GM19328 (cell line): Measurements from ENCODE around the gene NDUFB11.
"Not testable (repeated sequence)": the region's sequence is repeated elsewhere in the genome, so short reads cannot be mapped to it uniquely, and the experiment has no call there.

Experiments
- ATAC-seq: cut with Tn5 transposase; IDR thresholded peaks from one replicate; pipeline ENCODE4 v1.9.1; 2021; ENCODE audit warnings: mild to moderate bottlenecking, moderate library complexity; ENCODE audit not compliant: unreplicated experiment

Gene NDUFB11

GRCh38 chrX:47146936-47147859 is 2.7 kb upstream of the NDUFB11 start:
- ATAC-seq = no peak

DNA sequence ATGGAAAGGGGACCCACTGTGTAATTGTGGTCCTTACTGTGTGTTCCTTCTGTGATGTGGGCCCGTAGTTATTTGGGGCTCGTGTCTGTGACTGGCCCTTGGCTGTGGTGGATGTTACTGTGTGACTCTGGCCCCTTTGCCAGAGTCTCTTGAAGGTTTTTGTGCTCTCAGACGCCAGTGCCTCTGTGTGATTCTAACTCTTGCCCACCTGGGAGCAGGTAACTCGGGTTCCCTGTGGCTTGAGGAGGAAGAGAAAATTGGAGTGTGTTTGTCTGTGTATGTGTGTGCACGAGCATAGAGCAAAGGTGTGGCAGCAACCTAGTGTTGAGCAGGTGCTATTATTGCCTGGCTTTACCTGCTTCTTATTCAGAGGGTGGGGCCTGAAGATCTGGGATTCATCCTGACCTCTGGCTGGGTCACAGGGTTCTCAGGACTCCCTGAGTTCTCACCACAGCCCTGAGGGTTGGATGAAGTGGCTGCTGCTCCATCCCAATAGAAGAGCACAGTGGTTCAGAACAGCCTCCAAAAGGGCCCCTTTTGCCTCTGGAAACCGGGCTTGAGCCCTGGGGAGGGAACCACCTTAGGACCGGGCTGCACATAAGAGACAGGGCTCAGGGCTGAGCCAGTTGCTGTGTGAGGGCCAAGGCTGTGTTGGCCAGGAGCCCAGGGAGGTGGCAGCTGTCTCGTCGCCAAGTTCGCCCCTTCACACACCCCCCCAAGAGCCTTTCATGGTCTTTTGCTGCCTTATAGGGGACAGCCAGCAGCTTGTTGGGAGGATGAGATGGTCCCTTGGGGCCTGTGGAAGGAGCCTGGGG is 1.8 kb upstream of the NDUFB11 start:
- no peak for ATAC-seq

DNA sequence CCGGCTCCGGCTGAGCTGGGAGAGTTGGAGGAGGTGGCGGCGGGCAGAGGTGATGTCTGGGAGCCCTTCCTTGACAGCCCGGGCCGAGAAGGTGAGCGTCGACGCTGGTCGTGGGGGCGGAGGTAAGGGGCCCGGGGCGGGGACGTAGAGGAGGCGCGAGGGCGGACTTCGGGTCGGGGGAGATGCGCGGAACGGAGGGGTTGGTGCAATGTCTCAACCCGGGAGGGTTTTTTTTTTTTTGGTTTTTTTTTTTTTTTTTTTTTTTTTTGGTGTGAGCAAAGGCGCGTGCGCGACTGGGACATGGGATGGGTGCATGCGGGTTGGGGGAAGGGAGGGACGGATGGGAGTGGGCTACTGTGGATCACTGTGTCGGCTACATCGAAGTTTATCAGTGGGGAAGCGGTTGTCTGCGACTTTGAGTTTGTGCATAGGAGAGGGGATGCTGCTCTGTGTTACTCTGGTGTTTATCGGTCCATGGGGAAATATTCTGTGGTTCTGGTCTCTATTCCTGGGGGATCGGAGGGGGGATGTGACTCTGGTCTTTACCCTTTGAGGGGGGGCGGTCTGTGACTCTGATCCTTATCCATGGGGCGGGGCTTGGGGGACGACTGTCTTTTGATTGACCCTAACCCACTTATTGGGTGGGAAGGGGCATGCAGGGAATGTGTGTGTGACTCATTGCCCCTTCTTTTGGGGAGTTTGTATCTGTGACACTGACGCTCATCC is 1.1 kb upstream of the NDUFB11 start:
- ATAC-seq = peak; percentile 11

GRCh38 chrX:47143894-47144625 is 442 bp downstream of the NDUFB11 start:
- peak; percentile 5 for ATAC-seq

DNA sequence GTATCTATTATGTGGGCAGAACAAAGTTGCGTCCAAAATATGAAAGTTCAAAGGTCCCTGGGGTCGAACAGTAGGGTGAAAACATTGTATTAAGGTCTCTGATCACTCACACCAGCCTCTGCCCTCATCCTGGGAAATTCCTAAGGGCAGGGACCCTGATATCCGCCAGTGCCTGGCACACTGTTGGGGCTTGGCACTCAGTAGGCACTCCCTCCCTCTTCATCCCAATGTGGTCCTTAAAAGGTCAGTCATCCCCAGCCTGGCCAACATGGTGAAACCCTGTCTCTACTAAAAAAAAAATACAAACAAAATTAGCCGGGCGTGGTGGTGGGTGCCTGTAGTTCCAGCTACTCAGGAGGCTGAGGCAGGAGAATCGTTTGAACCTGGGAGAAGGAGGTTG is 6.3 kb downstream of the NDUFB11 start:
- ATAC-seq = no peak

- not testable (repeated sequence) for ATAC-seq
Measured at GRCh38 chrX:47135650-47136049, 8.9 kb downstream of the NDUFB11 start.

DNA sequence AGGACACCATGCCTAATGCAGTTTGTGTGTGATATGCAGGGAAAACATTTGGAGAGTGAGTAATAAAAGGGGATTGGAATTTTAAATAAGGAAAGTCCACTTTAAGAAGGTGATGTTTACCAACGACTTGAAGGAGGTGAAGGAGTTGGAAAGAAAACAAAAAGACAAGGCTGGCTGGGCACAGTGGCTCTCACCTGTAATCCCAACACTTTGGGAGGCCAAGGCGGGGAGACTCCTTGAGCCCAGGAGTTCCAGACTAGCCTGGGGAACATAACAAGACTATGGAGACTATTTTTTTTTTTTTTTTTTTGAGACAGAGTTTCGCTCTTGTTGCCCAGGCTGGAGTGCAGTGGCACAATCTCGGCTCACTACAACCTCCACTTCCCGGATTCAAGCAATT is 11.0 kb downstream of the NDUFB11 start:
- no peak for ATAC-seq

- no peak for ATAC-seq
Measured at GRCh38 chrX:47129899-47130358, 14.6 kb downstream of the NDUFB11 start.

GRCh38 chrX:47129157-47129898 is 15.2 kb downstream of the NDUFB11 start:
- ATAC-seq = peak; percentile 91

- not testable (repeated sequence) for ATAC-seq
Measured at GRCh38 chrX:47124466-47124865, 20.0 kb downstream of the NDUFB11 start.

DNA sequence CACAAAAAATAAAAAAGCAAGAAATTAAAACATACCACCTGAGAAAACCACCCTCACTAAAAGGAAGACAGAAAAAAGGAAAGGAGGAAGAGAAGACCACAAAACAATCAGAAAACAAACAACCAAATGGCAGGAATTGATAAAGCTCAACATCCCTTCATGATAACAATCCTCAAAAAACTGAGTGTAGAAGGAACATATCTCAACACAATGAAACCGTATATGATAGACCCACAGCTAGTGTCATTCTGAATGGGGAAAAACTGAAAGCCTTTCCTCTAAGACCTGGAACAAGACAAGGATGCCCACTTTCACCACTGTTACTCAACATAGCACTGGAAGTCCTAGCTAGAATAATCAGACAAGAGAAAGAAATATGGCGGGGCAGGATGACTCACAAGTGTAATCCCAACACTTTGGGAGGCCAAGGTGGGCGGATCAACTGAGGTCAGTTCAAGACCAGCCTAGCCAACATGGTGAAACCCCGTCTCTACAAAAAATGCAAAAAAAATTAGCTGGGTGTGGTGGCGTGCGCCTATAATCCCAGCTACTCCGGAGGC is 27.9 kb downstream of the NDUFB11 start:
- ATAC-seq = not testable (repeated sequence)

GRCh38 chrX:47112316-47112954 is 32.1 kb downstream of the NDUFB11 start:
- ATAC-seq = no peak

DNA sequence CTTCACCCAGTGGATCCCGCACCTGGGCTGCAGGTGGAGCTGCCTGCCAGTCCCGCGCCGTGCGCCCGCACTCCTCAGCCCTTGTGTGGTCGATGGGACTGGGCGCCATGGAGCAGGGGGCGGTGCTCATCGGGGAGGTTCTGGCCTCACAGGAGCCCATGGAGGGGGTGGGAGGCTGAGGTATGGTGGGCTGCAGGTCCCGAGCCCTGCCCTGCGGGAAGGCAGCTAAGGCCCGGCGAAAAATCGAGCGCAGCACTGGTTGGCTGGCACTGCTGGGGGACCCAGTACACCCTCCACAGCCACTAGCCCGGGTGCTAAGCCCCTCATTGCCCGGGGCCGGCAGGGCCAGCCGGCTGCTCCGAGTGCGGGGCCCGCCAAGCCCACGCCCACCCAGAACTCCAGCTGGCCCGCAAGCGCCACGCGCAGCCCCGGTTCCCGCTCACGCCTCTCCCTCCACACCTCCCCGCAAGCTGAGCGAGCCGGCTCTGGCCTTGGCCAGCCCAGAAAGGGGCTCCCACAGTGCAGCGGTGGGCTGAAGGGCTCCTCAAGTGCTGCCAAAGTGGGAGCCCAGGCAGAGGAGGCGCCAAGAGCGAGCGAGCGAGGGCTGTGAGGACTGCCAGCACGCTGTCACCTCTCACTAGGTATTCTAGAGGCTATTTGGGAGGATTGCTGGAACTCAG is 33.4 kb downstream of the NDUFB11 start:
- not testable (repeated sequence) for ATAC-seq

GRCh38 chrX:47101206-47101605 is 43.3 kb downstream of the NDUFB11 start:
- ATAC-seq = no peak

GRCh38 chrX:47098338-47099094 is 46.0 kb downstream of the NDUFB11 start:
- no peak for ATAC-seq

- ATAC-seq = no peak
Measured at GRCh38 chrX:47097018-47097417, 47.5 kb downstream of the NDUFB11 start.

GRCh38 chrX:47093860-47094259 is 50.6 kb downstream of the NDUFB11 start:
- no peak for ATAC-seq

DNA sequence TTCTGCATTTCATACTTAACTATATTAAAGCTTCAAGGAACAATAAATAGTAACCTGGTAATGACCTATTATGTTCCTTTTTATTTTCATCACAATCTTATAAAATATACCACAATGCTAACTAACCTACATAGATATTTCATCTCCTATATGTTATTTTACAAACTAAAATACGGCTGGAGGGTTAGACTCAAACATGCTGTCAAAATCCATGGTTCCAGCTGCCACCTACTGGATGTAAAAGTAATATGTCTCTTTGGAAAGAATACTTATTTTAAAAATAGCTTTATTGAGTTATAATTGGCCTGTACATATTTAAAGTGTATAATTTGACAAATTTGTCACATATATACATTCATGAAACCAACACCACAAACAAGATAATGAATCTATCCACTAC is 51.3 kb downstream of the NDUFB11 start:
- no peak for ATAC-seq
